Measurements from ENCODE around the gene SCCPDH. TPM values are rescaled to one million over a fixed set of nuclear protein-coding genes. Genes with fewer than 3 reads are reported as not detected.

The SCCPDH gene
- total and polyA plus RNA-seq, 9 of the 15 experiments (the other 6 are each of a cell fraction or from before 2014, with no cell fraction given), result 7.0 to 61.9 (median 38.3) TPM

GRCh38 chr1:246780264-246780663 lies 56.1 kb downstream of the SCCPDH start (continued):
- TF ChIP-seq, protein P1, sequence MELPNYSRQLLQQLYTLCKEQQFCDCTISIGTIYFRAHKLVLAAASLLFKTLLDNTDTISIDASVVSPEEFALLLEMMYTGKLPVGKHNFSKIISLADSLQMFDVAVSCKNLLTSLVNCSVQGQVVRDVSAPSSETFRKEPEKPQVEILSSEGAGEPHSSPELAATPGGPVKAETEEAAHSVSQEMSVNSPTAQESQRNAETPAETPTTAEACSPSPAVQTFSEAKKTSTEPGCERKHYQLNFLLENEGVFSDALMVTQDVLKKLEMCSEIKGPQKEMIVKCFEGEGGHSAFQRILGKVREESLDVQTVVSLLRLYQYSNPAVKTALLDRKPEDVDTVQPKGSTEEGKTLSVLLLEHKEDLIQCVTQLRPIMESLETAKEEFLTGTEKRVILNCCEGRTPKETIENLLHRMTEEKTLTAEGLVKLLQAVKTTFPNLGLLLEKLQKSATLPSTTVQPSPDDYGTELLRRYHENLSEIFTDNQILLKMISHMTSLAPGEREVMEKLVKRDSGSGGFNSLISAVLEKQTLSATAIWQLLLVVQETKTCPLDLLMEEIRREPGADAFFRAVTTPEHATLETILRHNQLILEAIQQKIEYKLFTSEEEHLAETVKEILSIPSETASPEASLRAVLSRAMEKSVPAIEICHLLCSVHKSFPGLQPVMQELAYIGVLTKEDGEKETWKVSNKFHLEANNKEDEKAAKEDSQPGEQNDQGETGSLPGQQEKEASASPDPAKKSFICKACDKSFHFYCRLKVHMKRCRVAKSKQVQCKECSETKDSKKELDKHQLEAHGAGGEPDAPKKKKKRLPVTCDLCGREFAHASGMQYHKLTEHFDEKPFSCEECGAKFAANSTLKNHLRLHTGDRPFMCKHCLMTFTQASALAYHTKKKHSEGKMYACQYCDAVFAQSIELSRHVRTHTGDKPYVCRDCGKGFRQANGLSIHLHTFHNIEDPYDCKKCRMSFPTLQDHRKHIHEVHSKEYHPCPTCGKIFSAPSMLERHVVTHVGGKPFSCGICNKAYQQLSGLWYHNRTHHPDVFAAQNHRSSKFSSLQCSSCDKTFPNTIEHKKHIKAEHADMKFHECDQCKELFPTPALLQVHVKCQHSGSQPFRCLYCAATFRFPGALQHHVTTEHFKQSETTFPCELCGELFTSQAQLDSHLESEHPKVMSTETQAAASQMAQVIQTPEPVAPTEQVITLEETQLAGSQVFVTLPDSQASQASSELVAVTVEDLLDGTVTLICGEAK (IDR thresholded peaks at IDR 0.05), result no peak
- TF ChIP-seq, protein P1 (CRISPR knock-in tag; IDR thresholded peaks at IDR 0.05), result no peak
- no peak for TF ChIP-seq TEAD4 (IDR thresholded peaks at IDR 0.05; ENCODE audit: low read length)
- no peak for TF ChIP-seq TEAD4 (CRISPR knock-in tag; IDR thresholded peaks at IDR 0.05; ENCODE audit: borderline replicate concordance)
- TF ChIP-seq, protein P2, sequence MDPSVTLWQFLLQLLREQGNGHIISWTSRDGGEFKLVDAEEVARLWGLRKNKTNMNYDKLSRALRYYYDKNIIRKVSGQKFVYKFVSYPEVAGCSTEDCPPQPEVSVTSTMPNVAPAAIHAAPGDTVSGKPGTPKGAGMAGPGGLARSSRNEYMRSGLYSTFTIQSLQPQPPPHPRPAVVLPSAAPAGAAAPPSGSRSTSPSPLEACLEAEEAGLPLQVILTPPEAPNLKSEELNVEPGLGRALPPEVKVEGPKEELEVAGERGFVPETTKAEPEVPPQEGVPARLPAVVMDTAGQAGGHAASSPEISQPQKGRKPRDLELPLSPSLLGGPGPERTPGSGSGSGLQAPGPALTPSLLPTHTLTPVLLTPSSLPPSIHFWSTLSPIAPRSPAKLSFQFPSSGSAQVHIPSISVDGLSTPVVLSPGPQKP (CRISPR knock-in tag; IDR thresholded peaks at IDR 0.05), result no peak
- no peak for TF ChIP-seq FUS (optimal IDR thresholded peaks at IDR 0.05; ENCODE audit: low read depth, low read length)
